GM06990 (cell line): Measurements from ENCODE around the gene SCIN.

Source experiments
- DNase-seq: peaks from one replicate; pipeline ENCODE4 v3.0.0-alpha.2; 2011; ENCODE audit not compliant: insufficient read length; ENCODE audit errors: extremely low read depth
- H3K27me3 ChIP-seq: replicated peaks from 2 replicates; pipeline ENCODE4 v1.6.0; 2011; ENCODE audit warnings: low read length; ENCODE audit not compliant: control insufficient read depth, insufficient read depth
- H3K36me3 ChIP-seq: 2 replicates; pipeline ENCODE4 v1.5.1; 2011; ENCODE audit warnings: low read length; ENCODE audit not compliant: control insufficient read depth, insufficient read depth
- H3K4me3 ChIP-seq: replicated peaks from 2 replicates; pipeline ENCODE4 v1.5.1; 2011; ENCODE audit warnings: low read depth, mild to moderate bottlenecking, control low read depth, low read length
- CTCF ChIP-seq: IDR thresholded peaks from 2 replicates; pipeline ENCODE4 v1.5.1; 2011; ENCODE audit warnings: low read length, control low read depth, mild to moderate bottlenecking, inconsistent platforms; ENCODE audit not compliant: insufficient read depth, poor library complexity, severe bottlenecking

Gene SCIN

DNA sequence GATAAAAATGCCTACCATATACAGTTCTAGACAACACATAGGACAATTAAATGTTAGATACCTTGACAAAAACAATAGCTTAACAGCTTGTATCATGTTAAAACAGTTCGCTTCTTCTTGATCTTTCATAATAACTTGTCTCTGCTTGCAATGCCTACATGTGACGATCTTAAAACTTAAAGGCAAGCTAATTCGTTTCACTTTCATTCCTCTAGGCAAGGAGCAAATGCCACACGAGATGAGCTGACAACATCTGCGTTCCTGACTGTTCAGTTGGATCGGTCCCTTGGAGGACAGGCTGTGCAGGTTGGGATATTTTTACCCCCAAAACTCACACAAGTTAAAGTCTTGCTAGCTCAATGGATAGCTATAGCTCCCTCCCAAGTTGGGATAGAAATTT is 65.3 kb downstream of the SCIN start:
- no peak for DNase-seq
- H3K4me3 ChIP-seq: peak overlapping the region; percentile 44

GRCh38 chr7:12637328-12637727 is 66.8 kb downstream of the SCIN start:
- Histone ChIP-seq H3K4me3 (no peak overlapping the region), H3K36me3 (no peaks in the 10 kb centered on the region), H3K27me3 (no peaks in the 10 kb centered on the region)
- TF ChIP-seq CTCF: no peak
- DNase-seq: no peak

More for the DNA sequence above, 65.3 kb downstream of the SCIN start:
- H3K36me3 ChIP-seq: no peaks in the 10 kb centered on the region
- no peak for TF ChIP-seq CTCF
- H3K27me3 ChIP-seq: no peaks in the 10 kb centered on the region

- H3K4me3 ChIP-seq: peak overlapping the region; percentile 12
- TF ChIP-seq CTCF: no peak
- no peaks in the 10 kb centered on the region for H3K27me3 ChIP-seq
- no peaks in the 10 kb centered on the region for H3K36me3 ChIP-seq
- DNase-seq: no peak
Measured at GRCh38 chr7:12637819-12638592, 67.5 kb downstream of the SCIN start.

DNA sequence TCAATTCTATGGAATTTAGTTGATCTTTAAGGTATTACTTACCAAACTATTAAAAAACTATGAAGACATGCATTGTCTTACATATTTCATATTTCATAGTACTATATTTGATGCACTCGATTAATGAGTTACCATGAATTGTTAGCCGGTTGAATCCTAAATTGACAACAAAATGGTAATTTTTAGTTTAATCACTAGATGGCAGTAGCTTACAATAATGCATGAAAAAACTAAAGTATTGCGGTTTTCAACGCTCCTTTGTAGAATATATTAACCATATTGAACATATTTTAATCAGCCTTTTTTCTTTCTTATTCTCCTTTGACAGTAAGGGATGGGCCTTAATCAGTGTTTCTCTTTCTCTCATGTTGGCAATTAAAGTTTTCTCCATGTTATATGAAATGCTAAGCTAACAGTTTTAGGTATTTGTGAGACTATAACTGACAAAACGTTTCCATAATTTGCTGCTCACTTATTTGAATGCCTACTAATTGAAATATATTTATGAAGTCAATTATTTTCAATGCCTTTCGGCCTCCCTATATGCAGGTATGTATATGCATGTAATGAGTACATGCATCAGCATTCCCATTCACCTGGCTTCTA is 68.4 kb downstream of the SCIN start:
- H3K27me3 ChIP-seq: no peaks in the 10 kb centered on the region
- H3K36me3 ChIP-seq: no peaks in the 10 kb centered on the region
- TF ChIP-seq CTCF: peak; percentile 33
- H3K4me3 ChIP-seq: no peak overlapping the region
- no peak for DNase-seq

GRCh38 chr7:12640299-12641096 is 70.0 kb downstream of the SCIN start:
- Histone ChIP-seq H3K4me3 (no peak overlapping the region), H3K36me3 (no peaks in the 10 kb centered on the region), H3K27me3 (no peaks in the 10 kb centered on the region)
- TF ChIP-seq CTCF: no peak
- no peak for DNase-seq
